Measurements from ENCODE around the gene RASA4B.
"Not testable (repeated sequence)": the region's sequence is repeated elsewhere in the genome, so short reads cannot be mapped to it uniquely, and the experiment has no call there.

The RASA4B gene

DNA sequence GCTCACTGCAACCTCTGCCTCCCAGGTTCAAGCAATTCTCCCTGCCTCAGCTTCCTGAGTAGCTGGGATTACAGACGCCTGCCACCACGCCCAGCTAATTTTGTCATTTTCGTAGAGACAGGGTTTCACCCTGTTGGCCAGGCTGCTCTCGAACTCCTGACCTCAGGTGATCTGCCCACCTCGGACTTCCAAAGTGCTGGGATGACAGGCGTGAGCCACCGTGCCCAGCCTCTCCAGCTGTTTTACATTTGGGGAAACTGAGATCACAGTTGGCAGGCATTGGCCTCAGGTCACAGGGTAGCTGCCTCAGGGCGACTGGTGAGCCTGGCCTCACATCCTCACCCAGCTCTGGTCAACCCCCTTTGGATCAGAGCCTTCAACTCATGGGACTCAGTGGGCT, 7.0 kb downstream of the RASA4B start:
- not testable (repeated sequence) for DNase-seq

DNA sequence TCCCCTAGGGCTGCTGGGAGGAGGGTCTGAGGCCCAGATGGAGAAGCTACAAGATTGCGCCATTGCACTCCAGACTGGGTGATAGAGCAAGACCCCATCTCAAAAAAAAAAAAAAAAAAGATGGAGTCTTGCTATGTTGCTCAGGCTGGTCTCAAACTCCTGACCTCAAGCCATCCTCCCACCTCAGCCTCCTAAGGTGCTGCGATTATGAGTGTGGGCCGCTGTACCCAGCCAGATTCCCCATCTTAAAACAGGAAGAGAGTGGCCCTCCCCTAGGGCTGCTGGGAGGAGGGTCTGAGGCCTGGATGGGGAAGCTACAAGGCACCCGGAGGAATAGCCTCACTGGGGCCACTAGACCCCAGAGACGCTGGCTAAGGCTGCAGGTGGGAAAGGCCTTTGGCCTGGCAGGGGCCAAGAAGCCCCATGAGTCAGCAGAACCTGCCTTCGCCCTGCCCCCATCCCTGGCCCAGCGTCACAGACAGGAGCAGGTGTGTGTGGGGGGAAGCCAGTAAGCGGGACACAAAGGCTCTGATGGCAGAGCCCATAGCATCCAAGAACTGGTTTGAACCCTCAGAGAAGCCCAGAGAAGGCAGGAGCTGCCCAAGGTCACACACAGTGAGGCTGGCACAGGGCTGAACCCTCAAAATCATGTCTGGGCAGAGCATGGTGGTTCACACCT, 10.0 kb downstream of the RASA4B start:
- not testable (repeated sequence) for DNase-seq

DNA sequence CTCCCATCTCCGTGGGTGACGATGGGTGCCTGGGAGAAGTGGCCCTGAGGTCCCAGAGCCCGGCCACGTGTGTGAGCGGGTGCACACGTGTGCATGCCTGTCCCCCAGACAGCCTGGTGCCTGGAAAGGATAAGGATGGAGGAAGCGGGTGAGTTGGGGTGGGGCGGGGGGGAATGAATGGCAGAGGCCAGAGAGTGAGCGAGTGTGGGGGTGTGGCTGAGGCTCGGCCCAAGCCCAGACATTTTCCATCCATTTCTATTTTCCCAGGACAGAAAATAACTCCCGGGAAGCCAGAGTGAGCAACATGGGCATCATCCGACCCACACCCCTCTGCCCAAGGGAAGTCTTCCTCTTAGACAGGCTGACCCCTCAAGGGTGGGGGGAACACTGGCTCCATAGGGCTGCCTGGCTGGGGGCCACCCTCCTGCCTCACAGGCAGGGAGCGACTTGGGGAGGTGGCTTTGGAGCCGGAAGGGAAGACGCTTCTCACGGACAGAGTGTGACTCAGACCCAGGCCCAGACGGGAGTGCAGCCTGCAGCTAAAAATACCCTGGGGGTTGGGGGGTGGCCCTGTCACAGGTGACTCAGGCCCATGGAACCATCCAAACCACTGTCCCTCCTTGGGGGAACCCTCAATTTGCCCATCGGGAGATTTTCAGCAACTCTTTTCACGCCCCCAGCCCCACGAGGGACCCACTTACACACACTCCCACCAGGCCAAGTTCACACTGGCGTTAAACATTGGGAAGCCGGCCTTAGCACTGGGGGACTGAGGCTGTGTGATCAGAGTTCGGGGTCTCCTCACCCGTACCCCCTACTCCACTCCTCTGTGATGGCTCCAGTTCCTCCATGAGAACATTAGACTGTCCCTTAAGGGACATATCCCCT, 12.0 kb downstream of the RASA4B start:
- DNase-seq, result not testable (repeated sequence)

DNA sequence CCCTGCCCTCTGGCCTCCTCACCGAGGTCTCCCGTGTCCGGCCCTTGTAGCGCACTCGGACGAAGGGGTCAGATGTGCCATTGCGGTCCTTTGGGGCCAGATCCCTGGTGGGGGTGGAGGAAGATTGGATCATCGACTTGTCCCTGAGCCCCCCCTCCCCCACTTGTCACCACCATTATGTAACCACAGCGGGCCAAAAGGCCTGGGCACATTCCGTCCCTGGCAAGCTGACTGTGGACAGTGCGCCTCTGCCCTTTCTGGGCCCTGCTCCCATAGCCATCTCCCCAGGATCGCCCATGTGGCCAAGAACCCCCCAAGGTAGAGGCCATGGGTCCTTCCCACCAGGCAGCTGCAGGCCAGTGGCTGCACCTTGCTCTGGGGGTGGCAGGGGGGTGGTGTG, 14.4 kb downstream of the RASA4B start:
- DNase-seq, result not testable (repeated sequence)

DNA sequence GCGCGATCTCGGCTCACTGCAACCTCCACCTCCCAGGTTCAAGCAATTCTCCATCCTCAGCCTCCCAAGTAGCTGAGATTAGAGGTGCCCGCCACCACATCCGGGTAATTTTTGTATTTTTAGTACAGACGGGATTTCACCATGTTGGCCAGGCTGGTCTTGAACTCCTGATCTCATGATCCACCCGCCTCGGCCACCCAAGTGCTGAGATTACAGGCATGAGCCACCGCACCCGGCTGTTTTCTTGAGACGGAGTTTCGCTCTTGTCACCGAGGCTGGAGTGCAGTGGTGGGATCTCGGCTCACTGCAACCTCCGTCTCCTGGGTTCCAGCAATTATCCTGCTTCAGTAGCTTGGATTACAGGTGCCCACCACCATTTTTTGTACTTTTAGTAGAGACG, 19.3 kb downstream of the RASA4B start:
- DNase-seq, result not testable (repeated sequence)

DNA sequence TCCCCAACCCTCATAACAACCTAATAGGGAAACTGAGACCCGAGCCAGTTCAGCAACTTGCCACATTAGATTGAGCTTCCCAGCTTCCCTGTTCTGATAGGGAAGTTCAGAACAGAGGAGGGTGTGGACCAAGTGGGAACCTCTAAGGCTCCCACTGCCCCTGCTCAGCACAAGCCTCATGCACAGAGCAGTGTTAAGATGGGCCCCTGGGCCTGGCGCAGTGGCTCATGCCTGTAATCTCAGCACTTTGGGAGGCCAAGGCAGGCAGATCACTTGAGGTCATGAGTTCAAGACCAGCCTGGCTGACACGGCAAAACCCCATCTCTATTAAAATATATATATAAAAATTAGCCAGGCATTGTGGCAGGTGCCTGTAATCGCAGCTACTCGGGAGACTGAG, 20.3 kb downstream of the RASA4B start:
- DNase-seq, result not testable (repeated sequence)

DNA sequence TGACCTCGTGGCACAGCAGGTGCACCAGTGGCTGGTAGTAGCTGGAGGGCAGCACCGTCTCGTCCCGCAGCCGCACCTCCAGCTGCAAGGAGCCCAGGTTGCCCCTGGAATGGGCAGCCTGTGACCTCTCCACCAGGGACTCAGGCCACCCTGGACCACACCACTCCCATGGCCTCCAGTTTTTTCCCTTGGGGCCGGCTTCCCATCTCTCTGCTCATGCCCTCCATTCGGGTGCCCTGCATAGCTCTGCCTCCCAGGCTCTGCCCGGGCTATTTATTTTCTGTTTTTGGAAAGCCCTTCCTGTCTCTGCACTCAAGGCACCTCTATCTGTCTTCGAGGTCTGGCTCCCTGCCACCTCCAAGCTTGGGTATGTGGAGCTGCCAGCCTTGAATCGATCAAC, 20.7 kb downstream of the RASA4B start:
- not testable (repeated sequence) for DNase-seq

DNA sequence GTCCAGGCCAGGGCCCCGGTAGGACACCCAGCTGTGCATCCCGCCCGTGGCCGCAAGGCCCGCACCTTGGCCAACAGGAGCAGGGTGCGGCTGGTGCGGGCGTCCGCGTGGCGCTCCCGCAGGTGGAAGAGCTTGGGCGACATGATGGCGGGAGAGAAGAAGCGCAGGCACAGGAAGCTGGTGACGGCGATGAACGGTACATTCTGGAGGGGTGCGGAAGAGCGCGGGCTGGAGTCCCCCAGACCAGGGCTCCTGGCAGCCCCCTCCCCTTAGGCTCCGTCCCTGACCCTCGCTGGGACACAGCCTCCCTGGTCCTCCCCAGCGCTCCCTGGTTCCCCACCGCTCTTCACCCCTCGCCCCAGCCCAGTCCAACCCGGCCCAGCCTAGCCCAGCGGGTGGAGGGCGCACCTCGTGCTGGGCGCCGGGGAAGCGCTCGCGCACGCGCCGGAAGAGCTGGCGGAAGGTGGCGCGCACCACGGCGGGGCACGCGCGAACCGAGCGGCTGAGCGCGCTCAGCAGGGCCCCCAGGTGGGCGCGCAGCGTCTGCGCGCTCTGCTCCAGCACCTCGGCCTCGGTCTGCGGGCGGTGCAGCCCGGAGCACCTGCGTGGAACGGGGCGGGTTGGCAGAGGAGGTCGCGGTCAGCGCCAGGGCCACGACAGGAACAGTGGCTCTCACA, 23.0 kb downstream of the RASA4B start:
- not testable (repeated sequence) for DNase-seq

DNA sequence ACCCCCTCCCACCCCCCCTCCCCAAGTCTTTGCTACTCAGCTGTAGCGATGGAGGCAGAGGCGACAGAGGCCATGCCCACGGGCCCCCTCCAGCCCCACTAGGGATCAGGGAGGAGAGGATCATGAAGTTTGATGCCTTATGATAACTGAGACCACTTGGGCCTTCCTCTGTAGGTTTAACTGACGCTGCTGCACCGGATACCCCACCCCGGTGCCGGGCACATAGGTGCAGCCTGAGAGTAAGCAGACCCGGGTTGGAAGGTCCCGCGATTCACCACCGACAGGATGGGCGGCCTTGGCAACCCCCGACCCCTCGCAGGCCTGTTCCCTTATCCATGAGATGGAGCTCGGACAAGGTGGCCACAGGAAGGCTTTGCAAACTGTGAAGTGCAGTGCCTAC, 23.6 kb downstream of the RASA4B start:
- peak in 1 of 2 donors; percentile 46 for DNase-seq

DNA sequence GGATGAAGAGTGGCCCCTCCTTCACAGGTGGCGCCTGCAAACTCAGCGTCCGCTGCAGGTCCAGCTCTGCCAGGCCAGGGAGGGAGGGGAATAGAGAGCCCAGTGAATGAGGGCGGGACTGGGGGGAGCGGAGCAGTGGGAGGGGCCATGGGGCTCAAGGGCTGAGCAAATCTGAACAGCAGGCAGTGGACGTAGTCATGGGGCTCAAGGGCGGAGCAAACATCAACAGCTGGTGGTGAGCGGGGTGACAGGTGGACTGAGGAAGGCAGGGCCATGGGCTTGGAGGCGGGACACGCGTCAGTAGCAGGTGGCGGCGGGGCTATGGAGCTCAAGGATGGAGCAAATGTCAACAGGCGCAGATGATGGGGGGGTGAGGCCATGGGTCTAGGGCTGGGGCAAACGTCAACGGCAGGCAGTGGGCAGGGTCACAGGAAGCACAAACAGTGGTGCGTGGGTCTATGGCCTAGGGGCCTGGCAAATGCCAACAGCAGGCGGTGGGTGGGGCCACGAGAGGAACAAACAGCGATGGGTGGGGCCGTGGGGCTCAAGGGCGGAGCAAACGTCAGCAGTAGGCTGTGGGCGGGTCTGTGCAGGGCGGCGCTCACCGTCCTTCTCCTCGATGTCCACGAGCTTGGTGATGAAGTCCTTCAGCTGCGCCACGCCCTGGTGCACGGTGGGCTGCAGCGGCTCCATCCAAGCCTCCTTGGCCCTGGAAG, 24.2 kb downstream of the RASA4B start:
- DNase-seq, result peak in 1 of 2 donors; percentile 24

DNA sequence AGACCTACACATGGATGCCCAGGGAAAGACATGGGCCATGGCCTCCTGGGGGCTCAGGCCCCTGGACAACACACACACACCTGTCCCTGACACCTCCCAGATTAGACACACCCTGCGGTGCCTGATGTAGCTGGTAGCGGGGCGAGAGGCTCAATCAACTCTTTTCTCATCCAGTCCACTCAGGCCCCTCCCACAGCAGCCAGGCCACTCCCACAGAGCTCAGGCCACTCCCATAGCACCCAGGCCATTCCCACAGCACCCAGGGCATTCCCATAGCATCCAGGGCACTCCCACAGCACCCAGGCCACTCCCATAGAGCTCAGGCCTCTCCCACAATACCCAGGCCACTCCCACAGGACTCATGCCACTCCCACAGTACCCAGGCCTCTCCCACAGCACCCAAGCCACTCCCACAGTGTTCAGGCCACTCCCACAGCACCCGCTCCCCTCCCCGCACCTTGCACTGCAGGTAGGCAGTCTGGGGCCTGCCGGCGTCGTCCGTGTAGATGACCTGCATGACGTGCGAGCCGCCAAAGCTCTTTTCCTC, 27.0 kb downstream of the RASA4B start:
- DNase-seq, result peak; percentile 53 to 56

DNA sequence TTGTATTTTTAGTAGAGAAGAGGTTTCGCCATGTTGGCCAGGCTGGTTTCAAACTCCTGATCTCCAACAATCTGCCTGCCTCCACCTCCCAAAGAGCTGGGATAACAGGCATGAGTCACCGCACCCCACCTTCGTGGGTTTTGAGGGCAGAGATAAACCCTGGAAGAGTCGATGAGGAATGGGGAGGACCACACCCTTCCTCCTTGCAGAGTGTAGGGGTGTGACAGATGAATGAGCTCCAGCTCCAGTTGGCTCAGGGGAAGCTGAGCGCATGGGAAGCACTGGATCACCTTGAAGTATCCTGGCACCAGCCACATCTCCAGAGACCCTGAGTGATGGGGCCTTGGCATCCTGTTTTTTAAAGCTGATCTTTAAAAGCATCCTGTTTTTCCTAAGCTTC, 33.3 kb downstream of the RASA4B start:
- DNase-seq, result not testable (repeated sequence)

DNA sequence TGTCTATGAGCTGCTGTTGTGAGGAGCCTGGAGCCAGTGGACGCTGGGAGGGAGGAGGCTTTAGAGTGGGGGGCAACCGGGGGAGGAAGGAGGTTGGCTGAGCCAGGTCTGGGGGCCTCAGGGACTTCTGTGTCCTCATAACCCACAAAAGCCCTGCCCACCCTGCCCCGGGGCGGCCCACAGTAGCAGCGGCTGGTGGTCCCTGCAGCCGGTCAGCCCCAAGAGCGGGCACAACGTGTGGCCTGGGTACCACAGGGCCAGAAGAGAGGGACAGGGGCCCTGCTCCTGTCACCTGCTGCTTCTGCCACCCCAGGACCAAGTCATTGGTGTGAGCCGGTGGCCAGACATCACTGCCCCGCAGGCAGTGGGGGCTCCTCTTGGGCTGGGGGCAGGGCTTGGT, 35.6 kb downstream of the RASA4B start:
- not testable (repeated sequence) for DNase-seq

DNA sequence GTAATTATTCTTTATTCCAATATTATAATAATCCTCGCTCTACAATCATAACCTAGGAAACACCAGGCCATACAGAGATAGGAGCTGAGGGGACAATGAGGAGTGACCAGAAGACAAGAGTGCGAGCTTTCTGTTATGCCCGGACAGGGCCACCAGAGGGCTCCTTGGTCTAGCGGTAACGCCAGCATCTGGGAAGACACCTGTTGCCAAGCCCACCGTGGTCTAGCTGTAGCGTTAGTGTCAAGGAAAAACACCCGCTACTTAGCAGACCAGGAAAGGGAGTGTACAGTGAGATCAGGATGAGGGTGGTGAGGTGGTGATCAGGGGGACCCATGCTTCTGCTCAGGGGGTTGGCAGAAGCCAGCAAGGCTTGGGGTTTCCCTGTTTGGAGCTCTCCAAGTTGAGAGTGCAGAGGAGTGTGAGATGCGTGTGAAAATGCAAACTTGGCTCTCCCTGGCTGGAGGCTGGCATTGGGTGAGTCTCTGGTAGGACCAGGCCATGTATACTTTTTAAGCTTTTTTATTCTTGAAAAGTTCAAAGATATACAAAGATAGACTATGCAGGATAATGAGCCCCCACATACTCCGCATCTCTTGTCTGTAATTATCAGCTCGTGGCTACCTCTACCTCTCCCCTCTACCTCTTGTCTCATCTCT, 37.5 kb downstream of the RASA4B start:
- DNase-seq, result peak; percentile 40 to 43

DNA sequence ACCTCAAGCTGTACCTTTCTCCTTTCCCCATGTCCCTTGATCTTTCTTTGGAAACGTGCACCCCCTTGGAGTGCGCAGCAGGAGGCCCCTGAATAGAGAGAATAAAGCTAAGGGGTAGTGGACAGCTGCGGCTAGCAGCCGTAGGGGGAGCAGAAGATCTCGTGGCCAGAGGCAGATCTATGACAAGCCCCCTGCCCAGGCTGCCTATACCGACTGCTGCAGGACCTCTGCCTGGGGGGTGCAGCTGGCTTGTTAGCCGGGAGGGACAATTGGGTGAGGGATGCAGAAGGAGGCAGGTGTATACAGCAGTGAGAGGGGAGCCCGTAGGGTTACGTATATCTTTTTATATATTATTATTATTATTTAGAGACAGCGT, 38.4 kb downstream of the RASA4B start:
- not testable (repeated sequence) for DNase-seq

DNA sequence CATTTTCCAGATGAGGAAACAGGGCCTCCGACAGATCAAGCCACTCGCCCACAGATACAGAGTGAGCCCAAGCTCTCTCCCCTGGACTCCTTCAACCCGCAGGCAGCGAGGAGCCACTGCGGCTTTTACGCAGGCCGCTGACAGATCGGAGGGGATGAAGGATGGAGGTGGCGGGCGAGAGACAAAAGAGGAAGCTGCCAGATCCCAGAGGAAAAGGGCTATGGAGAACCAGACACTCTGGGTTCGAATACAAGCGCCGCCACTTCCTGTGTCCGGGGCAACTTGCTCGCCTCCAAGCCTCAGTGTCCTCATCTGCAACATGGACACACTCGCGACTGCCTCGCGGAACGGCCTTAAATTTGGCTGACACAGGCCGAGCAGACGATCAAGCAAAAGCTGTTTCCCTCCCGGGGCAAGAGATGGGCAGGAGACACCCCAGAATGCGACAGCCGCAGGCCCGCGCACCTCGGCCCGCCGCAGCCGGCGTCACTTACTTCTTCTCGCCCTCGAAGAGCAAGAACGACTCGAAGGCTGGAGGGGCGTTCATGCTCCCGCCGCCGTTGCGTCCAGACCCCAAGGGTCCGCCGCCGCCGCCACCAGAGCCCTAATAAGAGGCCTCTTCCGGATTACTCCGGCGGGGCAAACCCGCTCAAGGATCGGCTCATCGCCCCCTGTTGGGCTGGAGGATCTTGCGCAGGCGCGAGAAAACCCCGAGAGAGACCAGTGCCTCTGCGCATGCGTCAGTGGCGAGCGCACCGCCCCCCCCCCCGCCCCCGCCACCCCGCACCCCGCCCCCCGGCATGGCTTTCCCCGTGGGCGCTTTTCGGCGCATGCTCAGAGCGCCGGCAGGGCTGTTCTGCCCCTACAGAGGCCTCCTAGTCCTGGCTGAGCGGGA, 39.0 kb downstream of the RASA4B start, which contains the start of gene POLR2J:
TSS of gene POLR2J (minus strand) at position 609 of the 895 bp plus-strand sequence. CDS start at position 547, 62 bp downstream.
- peak; percentile 93 to 97 for DNase-seq

DNA sequence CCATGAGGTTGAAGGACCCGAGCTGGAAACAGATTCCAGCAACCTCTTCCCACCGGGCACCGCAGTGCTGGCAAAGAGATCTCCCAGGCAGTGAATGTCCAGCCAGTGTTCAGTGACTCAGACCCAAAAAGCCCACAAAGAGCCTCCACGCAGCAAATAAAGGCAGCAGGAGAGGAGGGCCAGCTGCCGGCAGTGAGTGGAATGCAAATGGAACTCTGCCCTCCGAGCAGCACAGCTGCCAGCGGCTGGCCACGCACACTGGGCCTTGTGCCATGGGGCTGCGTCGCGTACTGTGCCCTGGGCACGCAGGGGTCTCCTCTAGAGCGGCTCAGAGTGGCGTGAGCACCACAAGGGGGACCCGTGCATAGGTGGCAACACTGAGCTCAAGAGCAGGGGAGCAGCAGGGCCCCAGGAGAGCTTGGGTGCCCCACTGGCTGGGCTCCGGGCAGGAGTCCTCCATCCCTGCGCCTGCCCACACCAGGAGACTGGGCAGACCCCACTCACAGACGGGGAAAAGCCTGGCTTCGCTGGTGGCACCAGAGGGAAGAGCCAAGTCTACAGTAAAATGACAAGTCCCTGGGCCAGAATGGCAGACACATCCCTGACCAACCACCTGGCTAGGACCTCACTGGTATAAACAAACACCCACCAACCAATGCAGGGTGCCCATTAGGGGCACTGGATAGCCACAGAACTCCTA, 42.7 kb downstream of the RASA4B start:
- DNase-seq, result not testable (repeated sequence)

DNA sequence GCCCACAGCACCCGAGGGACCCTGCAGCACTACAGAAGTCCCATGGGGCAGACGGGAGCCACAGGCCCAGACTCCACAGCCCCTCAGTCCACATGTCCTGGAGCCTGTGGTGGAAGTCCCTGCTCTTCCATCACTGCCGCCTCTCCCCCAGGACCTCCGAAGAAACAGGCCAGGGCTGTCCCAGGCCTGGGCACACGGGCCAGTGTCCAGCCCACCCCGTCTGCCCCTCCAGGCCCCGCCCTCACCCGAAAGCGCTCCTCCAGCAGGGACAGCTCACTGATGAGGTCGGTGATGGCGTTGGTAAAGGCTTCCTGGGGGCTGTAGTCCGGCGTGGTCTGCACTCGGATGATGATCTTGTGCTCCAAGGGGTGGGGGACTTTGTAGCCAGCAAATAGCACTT, 43.5 kb downstream of the RASA4B start:
- DNase-seq, result not testable (repeated sequence)

DNA sequence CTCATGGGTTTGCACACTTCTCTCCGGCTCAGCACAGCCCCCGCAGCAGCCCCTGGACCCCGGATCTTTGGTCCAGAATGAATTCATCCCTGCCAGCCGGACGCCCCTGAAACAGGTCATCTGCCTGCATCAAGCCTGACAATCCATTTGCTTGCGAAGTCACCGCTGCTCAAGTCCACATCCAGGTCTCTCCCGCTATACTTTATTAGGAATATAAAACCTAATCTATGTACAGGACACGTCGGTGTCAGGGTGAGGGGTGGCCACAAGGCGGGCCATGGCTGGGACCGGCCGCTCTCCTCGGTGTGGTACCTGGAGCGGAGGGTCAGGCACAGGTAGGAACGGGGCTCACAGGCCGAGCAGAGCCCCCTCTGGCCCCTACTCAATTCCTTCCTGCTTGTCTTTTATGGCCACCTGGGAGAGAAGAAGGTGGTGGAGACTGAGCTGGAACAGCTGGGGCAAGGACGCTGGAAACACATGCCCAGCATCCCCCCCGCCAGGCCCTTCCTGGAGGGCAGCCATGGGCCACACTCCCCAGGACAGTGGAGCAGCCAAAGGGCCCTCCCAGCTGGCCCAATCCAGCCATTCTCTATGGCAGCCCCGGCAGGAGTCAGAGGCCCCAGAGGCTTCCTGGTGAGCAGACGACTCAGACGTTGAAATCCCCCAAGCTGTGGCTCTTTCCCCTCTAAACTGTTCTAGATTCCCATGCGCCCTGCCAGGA, 44.1 kb downstream of the RASA4B start:
- DNase-seq, result no peak
